SIG-M5 treated with dmso at 0.1 percent for 504 hours (cell line): ENCODE results near the gene TMIE.
"Not testable (repeated sequence)": the region's sequence is repeated elsewhere in the genome, so short reads cannot be mapped to it uniquely, and the experiment has no call there.

ENCODE experiments used
- DNase-seq: peaks from one replicate; lab custom pipeline; 2025; ENCODE audit not compliant: unreplicated experiment; lab: John Stamatoyannopoulos, UW

TMIE gene

GRCh38 chr3:46719044-46719565 lies 17.9 kb downstream of the TMIE start:
- DNase-seq: no peak

- no peak for DNase-seq
These were observed 18.6 kb downstream of the TMIE start for GRCh38 chr3:46719735-46720271.

- no peak for DNase-seq
These were observed 19.8 kb downstream of the TMIE start for GRCh38 chr3:46721009-46721408.

GRCh38 chr3:46722443-46722842 lies 21.3 kb downstream of the TMIE start:
- DNase-seq: no peak

GRCh38 chr3:46724424-46724823 lies 23.2 kb downstream of the TMIE start:
- DNase-seq: no peak

GRCh38 chr3:46725621-46726314 lies 24.6 kb downstream of the TMIE start:
- no peak for DNase-seq

GRCh38 chr3:46729038-46729437 lies 27.8 kb downstream of the TMIE start:
- no peak for DNase-seq

- no peak for DNase-seq
These were observed 29.6 kb downstream of the TMIE start for GRCh38 chr3:46730819-46731218.

GRCh38 chr3:46731795-46732194 lies 30.6 kb downstream of the TMIE start:
- no peak for DNase-seq

GRCh38 chr3:46733026-46733800 lies 32.0 kb downstream of the TMIE start:
- no peak for DNase-seq

- no peak for DNase-seq
These were observed 33.6 kb downstream of the TMIE start for GRCh38 chr3:46734773-46735172.

GRCh38 chr3:46736006-46736872 lies 35.0 kb downstream of the TMIE start:
- no peak for DNase-seq

GRCh38 chr3:46737329-46737731 lies 36.1 kb downstream of the TMIE start:
- DNase-seq: no peak

- DNase-seq: not testable (repeated sequence)
These were observed 38.4 kb downstream of the TMIE start for GRCh38 chr3:46739565-46739964.

GRCh38 chr3:46742992-46743585 lies 41.9 kb downstream of the TMIE start:
- DNase-seq: no peak

- DNase-seq: no peak
These were observed 45.5 kb downstream of the TMIE start for GRCh38 chr3:46746711-46747110.

- DNase-seq: no peak
These were observed 47.0 kb downstream of the TMIE start for GRCh38 chr3:46748170-46748569.

- DNase-seq: no peak
These were observed 47.9 kb downstream of the TMIE start for GRCh38 chr3:46749129-46749528.

GRCh38 chr3:46750555-46751038 lies 49.4 kb downstream of the TMIE start:
- DNase-seq: no peak

GRCh38 chr3:46753127-46753526 lies 51.9 kb downstream of the TMIE start:
- not testable (repeated sequence) for DNase-seq

- DNase-seq: no peak
These were observed 54.5 kb downstream of the TMIE start for GRCh38 chr3:46755646-46756045.
